Activated CD8-positive, alpha-beta memory T cell treated with anti-CD3 and anti-CD28 coated beads, Interleukin-2, amount 50 U/mL, for 1 hour (primary cell): Measurements from ENCODE around the gene CASQ1.

Experiments used
- DNase-seq: peaks from one replicate; pipeline ENCODE4 v3.0.0-alpha.2; 2020; ENCODE audit errors: extremely low read depth

CASQ1 gene

DNA sequence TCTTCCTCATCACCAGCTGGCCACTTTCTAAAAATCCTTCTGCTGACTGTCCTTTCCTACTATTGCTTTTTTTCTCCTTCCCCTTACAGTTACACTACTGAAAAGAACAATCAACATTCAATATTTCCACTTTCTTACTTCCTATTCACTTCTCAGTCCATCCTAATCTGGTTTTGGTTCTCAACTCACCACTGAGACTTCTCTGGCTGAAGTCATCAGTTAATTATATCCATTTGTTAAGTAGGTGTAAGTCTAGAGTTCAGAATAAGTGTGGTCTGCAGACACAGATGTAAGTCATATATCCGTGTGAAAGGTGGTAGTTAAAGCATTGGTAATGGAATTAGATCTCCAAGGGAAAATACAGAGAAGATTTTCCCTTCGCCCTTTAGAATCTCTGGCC is 36.2 kb downstream of the CASQ1 start:
- DNase-seq, result no peak

DNA sequence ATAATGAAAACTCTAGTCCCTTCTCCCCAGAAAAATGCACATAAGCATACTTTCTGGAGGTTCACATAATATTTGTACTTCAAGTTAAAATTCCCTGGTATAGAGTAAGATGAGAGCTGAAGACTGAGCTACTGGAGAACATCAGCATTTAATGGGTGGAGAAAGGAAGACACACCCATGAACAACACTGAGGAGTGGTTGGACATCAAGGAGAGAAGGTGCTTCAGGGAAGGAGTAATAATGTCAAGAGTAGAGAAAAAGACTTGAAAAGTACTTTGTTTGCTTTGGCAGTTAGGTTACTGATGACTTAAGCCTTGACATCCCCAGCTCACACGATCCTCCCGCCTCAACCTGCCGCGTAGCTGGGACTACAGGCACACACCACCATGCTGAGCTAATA is 36.7 kb downstream of the CASQ1 start:
- no peak for DNase-seq

DNA sequence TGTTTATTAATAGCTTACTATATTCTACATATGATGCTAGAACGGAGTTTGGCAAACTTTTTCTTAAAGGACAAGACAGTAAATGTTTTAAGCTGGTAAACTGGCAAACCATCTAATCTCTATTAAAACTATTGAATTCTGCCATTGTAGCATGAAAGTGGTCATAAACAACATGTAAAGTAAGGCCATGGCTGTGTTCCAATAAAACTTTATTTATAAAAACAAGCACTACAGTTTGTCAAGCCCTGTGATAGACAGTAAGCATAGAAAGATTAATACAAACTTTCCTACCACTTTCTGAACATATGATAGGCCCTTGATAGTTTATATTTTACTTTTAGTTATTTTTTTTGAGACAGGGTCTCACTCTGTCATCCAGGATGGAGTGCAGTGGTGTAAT is 37.2 kb downstream of the CASQ1 start:
- DNase-seq, result no peak

DNA sequence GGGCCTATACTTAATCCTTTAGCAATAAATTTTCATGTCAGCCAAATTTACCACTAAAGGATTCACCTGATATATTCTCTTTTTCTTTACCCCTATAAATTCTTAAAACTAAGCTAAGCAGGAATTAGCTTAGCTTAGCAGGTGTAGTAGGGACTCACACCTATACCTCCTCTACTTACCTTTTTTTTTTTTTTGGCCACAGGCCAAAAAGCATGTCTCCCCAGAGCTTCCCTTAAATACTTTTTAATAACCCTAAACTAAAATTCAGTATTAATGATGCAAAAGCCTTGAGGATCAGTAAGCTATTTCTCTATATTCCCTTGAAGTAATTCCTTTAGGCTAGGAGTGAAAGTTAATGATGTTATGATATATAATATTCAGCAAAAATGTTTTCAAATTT is 38.1 kb downstream of the CASQ1 start:
- DNase-seq, result no peak

DNA sequence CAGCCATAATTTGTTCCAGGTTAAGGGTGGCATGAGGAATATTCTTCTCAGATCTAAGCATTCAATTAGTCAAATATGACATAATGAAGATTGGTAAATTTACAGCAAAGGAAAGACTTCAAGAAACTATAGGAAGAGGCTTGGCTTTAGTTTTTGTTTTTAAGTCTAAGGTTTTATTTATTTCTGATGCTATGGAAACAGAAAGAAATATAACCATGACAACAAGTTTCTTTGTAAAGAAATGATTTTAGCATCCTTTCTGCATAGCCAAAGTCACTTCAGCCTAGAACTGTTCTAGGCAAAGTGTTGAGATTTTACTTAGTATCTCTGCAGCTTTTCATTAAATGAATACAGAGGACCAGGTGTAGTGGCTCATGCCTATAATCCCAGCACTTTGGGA is 42.5 kb downstream of the CASQ1 start:
- no peak for DNase-seq

DNA sequence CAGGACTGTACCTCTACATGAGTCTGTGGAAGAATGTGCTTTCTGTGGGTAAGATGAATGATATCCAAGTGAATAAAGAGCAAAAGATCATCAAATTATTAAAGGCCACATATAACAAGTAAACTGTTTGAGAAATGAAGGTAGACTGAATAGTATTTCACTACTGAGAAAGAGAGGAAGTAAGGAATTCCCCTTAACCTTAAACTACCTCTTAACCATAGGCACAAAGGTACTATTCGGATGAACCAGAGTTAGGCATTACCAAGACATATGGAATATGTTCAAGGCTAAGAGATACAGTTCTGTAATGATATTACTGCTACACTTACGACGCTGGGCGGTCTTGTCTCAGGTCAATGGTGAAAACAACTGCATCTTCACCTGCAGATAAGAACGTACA is 46.4 kb downstream of the CASQ1 start:
- no peak for DNase-seq

DNA sequence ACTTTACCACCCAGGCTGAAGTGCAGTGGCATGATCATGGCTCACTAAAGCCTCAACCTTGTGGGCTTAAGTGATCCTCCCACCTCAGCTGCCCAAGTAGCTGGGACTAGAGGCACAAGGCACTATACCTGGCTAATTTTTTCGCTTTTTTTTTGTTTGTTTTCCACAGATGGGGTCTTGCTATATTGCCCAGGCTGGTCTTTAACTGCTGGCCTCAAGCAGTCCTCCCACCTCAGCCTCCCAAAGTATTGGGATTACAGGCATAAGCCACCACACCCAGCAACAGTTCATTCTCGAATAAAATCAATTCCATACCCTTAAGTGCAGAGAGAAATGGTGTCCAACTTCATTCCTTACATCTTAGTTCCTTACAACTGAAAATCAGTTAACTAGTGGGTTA is 47.2 kb downstream of the CASQ1 start:
- no peak for DNase-seq

DNA sequence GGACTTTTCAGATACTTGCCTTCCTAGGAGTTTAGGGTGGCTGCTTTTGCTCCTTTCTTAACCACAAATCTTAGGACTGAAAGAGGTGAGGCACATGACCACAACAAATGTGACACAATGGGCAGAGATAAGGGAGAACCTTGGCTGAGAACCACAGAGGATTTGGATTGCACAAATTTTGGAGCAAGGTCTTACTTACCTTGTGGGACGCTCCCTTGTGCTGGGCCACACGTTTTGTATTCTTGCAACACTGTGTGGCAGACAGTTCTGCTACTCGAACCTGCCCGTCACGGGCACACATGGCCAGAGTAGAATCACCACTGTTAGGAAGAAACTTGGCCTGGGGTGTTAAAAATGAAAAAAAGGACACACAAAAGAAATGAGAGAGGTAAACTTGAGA is 48.0 kb downstream of the CASQ1 start:
- no peak for DNase-seq

DNA sequence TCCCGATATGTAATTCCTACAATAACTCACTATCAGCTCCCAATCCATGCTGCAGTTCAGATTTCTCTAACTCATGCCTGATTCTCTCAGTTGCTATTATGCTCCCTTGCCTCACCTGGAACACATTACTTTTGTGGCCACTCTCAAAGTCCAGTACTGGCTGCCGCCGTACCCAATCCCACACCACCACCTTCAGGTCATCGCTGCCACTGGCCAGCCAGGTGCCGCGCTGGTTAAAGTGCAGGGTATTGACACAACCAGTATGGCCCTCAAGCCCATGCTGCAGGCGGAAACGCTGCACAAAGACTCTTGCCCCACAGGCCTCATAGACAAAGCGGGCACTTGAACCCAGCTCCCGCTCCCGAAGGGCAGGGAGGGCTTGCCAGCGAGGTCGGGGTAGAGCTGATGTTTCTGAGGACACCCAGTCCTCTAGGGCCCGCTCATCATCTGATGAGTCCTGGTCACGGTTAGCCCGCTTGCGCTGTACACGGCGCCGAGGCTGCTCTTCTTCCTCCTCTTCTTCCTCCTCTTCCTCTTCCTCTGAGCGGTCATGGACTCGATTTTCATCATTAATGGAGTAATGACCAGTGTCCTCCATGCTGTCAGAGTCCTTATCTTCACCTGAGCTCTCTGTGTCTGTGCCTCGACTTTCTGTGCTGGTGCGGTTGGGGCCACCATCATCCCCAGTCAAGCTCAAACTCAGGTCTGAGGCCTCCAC is 49.4 kb downstream of the CASQ1 start:
- no peak for DNase-seq

DNA sequence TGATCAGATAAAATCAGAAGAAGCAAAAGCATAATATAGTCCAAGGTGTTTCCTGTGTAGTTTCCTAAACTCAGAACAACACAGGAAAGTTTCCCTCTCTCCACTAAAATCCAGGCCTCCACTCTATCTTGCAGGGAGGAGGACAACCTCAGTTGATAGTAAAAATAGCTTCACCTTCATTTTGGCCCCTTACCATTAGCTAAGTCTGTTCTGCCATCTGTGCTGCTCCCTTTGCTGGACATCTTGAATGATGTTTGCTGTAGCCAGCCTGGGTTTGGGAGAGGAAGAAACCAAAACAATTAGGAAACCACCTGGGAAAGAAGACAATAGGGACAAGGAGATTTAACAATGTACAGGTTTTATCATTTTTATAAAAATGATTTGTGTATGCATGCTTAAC is 53.4 kb downstream of the CASQ1 start:
- DNase-seq, result no peak

DNA sequence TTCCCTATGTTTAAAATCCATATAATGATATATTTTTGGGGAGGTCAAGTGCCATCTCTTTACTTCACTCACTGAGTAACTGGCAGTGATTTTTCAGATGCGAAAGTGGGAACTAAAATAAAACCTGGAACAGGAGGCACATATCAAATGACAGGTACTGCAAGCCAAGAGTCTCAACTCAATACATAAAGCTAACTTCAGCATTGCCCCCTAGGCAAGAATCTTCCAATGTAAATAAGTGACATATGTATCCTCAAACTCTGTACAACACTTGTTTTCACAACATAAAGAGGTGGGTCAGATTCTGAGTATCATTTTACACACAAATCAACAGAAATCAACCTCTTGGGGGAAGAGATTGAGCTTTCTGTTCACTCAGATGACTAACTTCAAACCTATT is 53.8 kb downstream of the CASQ1 start:
- DNase-seq, result no peak

DNA sequence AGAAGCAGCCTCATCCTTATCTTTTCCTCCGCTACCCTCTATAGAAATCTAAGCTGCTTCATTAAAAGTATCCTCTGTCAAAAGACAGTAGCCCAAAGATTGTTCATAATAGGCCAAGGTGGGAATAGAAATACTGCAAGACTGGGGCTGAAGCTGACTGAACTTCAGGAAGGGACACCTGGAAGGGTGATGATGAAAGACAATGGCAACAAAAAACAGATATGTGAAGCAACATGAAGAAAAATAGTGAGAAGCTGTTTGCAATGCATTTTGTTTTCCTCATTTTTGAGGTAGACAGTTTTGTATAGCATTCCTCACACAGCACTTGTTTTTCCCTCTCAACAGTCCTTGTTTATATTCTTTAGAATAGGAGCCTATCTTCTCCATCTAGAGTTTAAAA is 55.1 kb downstream of the CASQ1 start:
- DNase-seq, result no peak

DNA sequence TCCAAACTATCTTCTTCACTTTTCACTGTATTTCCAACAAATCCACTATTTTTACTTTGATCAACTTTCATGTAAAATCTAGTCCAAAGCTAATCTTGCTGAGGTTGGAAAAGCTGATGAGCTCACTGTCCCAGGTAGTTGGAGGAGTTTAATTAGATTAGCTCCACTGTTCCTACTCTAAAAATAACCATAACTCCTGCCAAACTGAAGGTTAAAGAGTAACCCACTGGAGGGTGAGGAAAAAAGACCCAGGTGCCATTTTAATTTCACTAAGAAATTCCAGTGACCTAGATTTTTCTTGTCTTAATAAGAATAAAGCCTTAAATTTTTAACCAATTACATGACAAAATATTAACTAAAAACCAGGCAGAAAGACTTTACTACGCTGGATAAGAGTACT is 56.7 kb downstream of the CASQ1 start:
- no peak for DNase-seq

DNA sequence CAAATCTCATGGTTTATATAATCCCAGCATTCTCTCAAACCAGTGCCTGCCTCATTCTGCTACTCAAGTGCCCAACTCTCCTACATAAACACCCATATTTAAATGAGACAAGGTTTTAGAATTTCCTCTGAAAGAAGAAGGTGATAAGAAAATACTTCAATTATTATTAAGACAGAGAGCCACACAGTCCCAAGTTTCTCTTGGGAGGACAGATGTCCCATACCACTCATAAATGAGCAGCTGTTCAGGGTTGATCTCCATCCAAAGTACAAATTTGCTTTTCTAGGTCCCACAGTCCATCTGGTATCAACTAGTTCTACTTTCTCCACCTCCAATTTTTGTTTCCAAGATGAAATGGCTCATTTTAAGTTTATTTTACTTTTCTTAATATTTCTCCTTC is 60.6 kb downstream of the CASQ1 start:
- no peak for DNase-seq
